Ishikawa (cell line): ENCODE data around the gene KLHDC7B.

Experiments used
- CEBPB ChIP-seq: IDR thresholded peaks from 2 replicates; pipeline ENCODE4 v1.6.1; 2012
- CREB1 ChIP-seq: IDR thresholded peaks from 2 replicates; pipeline ENCODE4 v1.6.1; 2012; ENCODE audit warnings: low read depth
- EGR1 ChIP-seq: IDR thresholded peaks from 2 replicates; pipeline ENCODE4 v1.6.1; 2012
- EP300 ChIP-seq: IDR thresholded peaks from 2 replicates; pipeline ENCODE4 v1.6.1; 2012; ENCODE audit warnings: borderline replicate concordance
- FOXM1 ChIP-seq: IDR thresholded peaks from 2 replicates; pipeline ENCODE4 v1.6.1; 2012; ENCODE audit warnings: low read depth, borderline replicate concordance
- NFIC ChIP-seq: IDR thresholded peaks from 2 replicates; pipeline ENCODE4 v1.6.1; 2012
- RAD21 ChIP-seq: IDR thresholded peaks from 2 replicates; pipeline ENCODE4 v1.6.1; 2012; ENCODE audit warnings: low read depth
- TAF1 ChIP-seq: IDR thresholded peaks from 2 replicates; pipeline ENCODE4 v1.6.1; 2012; ENCODE audit warnings: low read depth, mild to moderate bottlenecking
- TCF12 ChIP-seq: IDR thresholded peaks from 2 replicates; pipeline ENCODE4 v1.6.1; 2012; ENCODE audit warnings: low read depth
- TEAD4 ChIP-seq: IDR thresholded peaks from 2 replicates; pipeline ENCODE4 v1.6.1; 2012
- YY1 ChIP-seq: IDR thresholded peaks from 2 replicates; pipeline ENCODE4 v1.6.1; 2012; ENCODE audit warnings: low read depth
- ZBTB7A ChIP-seq: IDR thresholded peaks from 2 replicates; pipeline ENCODE4 v1.6.1; 2012; ENCODE audit warnings: low read depth
- TF ChIP-seq, protein P1 (sequence below): IDR thresholded peaks from 2 replicates; pipeline ENCODE4 v1.6.1; 2012; ENCODE audit warnings: low read depth, mild to moderate bottlenecking
- TF ChIP-seq, protein P2 (sequence below): IDR thresholded peaks from 2 replicates; pipeline ENCODE4 v1.6.1; 2012
- TF ChIP-seq, protein P3 (sequence below): IDR thresholded peaks from 2 replicates; pipeline ENCODE4 v1.6.1; 2012

The KLHDC7B gene

DNA sequence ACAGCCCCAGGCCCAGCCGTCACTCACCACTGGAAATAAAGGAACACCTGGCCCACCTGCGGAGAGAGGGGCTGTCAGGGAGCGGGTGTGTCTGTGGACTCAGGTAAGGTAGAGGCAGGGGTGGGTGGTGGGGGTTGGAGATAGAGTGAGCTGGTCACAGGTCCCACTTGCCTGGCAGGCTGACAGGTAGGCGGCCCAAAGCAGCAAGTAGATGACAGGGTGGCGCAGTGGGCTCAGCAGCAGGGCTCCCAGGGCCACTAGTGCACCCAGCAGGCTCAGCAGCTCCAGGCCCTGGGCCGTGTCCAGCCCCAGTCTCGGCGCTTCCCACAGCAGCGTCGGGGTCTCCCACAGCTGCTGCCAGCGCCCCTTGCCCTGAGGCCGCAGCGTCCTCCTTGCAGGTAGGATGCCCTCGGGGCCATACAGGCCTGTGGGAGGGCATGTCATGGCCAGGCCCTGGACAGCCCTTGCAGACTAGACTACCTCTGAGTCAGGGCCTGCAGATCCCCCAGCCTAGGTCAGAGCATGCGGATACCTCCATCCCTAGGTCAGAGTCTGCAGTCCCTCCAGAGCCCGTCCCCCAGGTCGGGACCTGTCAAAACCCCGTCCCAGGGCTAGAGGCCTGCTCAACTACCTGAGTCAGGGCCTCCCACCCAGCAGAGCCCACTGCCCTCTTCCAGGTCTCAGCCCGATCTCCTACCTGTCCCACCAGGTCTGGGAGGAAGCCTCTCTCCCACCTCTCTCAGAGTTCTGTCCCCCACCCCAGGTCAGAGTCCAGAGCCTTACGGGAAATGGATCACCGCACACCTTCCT lies 38.9 kb upstream of the KLHDC7B start:
- TF ChIP-seq YY1 (no peak), NFIC (no peak), RAD21 (no peak)
- TF ChIP-seq, protein P1, sequence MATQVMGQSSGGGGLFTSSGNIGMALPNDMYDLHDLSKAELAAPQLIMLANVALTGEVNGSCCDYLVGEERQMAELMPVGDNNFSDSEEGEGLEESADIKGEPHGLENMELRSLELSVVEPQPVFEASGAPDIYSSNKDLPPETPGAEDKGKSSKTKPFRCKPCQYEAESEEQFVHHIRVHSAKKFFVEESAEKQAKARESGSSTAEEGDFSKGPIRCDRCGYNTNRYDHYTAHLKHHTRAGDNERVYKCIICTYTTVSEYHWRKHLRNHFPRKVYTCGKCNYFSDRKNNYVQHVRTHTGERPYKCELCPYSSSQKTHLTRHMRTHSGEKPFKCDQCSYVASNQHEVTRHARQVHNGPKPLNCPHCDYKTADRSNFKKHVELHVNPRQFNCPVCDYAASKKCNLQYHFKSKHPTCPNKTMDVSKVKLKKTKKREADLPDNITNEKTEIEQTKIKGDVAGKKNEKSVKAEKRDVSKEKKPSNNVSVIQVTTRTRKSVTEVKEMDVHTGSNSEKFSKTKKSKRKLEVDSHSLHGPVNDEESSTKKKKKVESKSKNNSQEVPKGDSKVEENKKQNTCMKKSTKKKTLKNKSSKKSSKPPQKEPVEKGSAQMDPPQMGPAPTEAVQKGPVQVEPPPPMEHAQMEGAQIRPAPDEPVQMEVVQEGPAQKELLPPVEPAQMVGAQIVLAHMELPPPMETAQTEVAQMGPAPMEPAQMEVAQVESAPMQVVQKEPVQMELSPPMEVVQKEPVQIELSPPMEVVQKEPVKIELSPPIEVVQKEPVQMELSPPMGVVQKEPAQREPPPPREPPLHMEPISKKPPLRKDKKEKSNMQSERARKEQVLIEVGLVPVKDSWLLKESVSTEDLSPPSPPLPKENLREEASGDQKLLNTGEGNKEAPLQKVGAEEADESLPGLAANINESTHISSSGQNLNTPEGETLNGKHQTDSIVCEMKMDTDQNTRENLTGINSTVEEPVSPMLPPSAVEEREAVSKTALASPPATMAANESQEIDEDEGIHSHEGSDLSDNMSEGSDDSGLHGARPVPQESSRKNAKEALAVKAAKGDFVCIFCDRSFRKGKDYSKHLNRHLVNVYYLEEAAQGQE = no peak

DNA sequence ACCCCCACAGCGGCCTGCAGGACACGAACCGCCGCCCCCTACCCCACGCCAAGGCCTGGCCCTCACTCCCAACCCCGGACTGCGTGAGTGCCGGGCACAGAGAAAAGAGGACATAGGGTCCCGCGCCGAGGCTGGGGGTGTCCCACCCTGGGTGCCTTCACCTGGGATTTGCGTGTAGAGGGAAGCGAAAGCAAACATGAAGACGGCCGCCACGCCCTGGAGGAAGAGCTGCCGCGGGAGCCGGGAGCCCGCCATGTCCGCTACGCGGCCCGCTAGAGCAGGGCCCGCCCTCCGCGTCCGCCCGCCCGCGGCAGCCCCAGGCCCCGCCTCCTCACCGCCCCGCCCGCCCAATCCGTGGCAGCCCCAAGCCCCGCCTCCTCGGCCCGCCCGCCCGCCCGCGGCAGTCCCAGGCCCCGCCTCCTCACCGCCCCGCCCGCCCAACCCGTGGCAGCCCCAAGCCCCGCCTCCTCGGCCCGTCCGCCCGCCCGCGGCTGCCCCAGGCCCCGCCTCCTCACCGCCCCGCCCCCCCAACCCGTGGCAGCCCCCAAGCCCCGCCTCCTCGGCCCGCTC lies 38.2 kb upstream of the KLHDC7B start, which contains the start of gene LMF2:
Gene LMF2 (minus strand): TSS at position 282 of the 570 bp plus-strand sequence. CDS start 27 bp downstream, at position 255.
- TF ChIP-seq YY1 (peak; percentile 79), CREB1 (no peak)
- TF ChIP-seq, protein P2, sequence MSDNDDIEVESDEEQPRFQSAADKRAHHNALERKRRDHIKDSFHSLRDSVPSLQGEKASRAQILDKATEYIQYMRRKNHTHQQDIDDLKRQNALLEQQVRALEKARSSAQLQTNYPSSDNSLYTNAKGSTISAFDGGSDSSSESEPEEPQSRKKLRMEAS = no peak

DNA sequence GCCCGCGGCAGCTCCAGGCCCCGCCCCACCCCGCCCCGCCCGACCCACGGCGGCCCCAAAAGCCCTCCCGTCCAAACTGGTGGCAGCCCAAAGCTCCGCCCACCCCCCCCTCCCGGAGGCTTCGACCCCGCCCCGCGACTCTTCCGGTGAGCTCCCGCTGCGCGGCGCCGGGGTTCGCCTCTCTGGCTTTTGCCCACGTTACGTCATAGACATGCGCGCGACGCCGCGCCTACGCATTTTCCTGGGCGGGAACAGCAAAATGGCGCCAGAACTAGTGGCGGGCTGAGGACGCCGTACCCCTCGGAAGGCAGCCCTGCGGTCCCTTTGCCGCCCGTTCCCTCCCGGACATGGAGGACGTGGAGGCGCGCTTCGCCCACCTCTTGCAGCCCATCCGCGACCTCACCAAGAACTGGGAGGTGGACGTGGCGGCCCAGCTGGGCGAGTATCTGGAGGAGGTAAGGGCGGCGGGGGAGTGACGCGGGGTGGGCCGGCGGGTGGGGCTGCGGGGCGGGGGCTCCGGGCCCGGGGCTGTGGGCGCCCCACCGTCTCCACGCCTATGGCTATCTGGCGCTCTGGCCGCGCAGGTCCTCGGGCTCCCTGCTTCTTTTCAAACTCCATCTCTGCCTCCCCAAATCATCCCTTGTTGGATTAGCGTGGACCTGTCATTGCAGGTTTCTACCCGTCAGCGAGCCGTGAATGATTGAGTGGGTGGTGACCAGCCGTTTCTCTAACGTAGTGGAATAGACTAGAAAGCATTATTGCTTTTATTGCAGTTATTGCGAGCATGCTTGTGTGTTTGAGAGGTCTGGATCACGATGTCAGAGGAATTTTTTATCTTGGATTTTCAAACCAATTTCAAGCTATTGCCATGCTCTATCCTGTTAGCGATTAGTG lies 37.5 kb upstream of the KLHDC7B start, which contains the start of gene NCAPH2:
Gene NCAPH2 (plus strand): TSS at position 234 of the 894 bp plus-strand sequence. CDS start 114 bp downstream, at position 348.
- TF ChIP-seq, protein P2 = peak; percentile 85
- TF ChIP-seq EGR1 (peak; percentile 91), TAF1 (peak; percentile 95), TCF12 (peak; percentile 76; the same call in 1 of the 2 replicates), CREB1 (peak; percentile 99), NFIC (peak; percentile 53), TEAD4 (peak; percentile 50; the same call in 1 of the 2 replicates), ZBTB7A (peak; percentile 49; the same call in 1 of the 2 replicates), YY1 (peak; percentile 97), FOXM1 (no peak), EP300 (0 out of 2 replicates have a peak, but pooled peaks have one; percentile 23), RAD21 (no peak), CEBPB (peak; percentile 28; the same call in 1 of the 2 replicates)
- TF ChIP-seq, protein P1 = no peak
- TF ChIP-seq, protein P3, sequence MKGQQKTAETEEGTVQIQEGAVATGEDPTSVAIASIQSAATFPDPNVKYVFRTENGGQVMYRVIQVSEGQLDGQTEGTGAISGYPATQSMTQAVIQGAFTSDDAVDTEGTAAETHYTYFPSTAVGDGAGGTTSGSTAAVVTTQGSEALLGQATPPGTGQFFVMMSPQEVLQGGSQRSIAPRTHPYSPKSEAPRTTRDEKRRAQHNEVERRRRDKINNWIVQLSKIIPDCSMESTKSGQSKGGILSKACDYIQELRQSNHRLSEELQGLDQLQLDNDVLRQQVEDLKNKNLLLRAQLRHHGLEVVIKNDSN = peak; percentile 40; the same call in 1 of the 2 replicates

DNA sequence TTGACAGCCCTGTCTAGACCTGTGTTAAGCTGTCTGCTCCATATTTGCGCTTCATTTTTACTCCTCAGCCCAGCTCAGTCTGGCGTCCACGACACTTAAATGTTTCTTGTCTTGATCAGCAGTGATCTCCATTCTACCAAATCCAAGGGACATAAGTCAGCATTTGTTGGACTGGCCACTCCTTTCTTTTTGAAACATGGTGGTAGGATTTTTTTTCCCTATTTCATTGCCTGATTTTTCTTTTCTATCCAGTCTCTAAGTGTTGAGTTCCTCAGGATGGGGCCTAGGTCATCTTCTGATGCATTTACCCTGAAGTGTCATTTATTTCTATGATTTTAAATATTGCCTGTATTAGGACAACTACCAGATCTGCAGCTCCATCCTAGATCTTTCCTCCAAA lies 36.8 kb upstream of the KLHDC7B start:
- TF ChIP-seq YY1 (no peak), TAF1 (no peak), EGR1 (no peak), CEBPB (no peak), EP300 (no peak), NFIC (no peak)

DNA sequence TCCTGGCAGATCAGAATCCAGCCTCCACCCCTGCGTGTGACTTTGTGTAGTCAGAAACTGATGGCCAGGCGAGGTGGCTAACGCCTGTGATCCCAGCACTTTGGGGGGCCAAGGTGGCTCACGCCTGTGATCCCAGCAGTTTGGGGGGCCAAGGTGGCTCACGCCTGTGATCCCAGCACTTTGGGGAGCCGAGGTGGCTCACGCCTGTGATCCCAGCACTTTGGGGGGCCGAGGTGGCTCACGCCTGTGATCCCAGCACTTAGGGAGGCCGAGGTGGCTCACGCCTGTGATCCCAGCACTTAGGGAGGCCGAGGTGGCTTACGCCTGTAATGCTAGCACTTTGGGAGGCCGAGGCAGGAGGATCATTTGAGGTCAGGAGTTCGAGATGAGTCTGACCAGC lies 32.5 kb upstream of the KLHDC7B start:
- TF ChIP-seq TCF12 (no peak), TEAD4 (no peak), TAF1 (no peak), FOXM1 (no peak), EP300 (no peak), YY1 (no peak), RAD21 (no peak)
- TF ChIP-seq, protein P3 = no peak
- TF ChIP-seq, protein P1 = no peak
- TF ChIP-seq, protein P2 = no peak
